ENCODE results near the gene PRR23C.

Gene PRR23C

DNA sequence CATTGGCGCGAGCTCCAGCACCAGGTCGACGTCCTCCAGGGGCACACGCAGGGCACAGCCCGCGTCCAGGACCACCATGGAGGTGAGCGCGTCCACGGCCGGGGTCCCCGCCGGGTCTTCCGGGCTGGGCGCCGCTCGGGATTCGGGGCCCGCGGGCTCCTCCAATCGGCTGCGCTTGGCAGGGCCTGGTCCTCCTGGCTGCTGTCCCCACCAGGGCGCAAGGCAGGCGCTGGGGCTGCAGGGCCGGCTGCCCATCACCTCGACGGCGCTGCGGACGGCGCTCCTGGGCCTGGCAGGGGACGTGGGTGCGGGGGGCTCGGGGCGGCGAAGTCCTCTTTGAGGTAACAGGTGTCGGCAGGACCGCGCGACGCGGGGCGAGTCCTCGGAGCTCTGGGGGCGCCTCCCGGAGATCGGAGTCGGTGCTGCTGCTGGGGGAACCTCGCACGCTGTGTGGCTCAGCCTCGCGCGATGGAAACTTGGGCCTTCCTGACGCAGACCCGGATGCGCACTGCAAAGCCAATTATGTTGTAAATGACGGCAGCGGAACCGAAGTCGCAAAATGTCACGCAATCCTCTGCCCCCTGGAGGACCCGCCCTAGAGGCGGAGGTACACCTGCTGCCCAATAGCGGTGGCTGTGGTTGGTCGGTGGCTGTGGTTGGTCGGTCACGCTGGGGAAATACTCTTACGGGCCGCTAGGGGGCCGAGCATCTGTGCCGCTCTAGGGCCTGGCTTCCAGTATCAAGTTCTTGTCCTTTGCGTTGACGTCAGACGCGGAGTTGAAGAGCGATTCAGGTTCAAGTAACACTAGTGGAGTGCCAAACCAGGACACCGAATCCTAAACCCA lies at the start of gene PRR23C:
Gene PRR23C, minus strand, starts transcription at position 527 of the 845 bp plus-strand sequence. Its CDS starts 272 bp downstream, at position 255.
- no peaks in the 10 kb centered on the region for H3K9me2 ChIP-seq (replicated peaks; ENCODE audit: insufficient read depth, low read length)
- no peak within 1 kb of the TSS for H3K4me2 ChIP-seq (ENCODE audit: low read depth, low read length, poor library complexity, severe bottlenecking)
- H3K79me2 ChIP-seq (ENCODE audit: insufficient read depth, low read length) = no peaks in the 10 kb centered on the region
- H3K9me3 ChIP-seq (ENCODE audit: insufficient read depth, low read length) = no peaks in the 10 kb centered on the region
- H3F3A ChIP-seq (ENCODE audit: insufficient read depth) = no peaks in the 10 kb centered on the region
- no peaks in the 10 kb centered on the region for H4K20me1 ChIP-seq (ENCODE audit: low read depth, low read length)
- no peak within 1 kb of the TSS for H3K27ac ChIP-seq (ENCODE audit: low read depth, low read length)
- no peaks in the 10 kb centered on the region for H3K36me3 ChIP-seq (ENCODE audit: low read length)
- no peaks in the 10 kb centered on the region for H3K27me3 ChIP-seq (ENCODE audit: low read length)
- H3K9ac ChIP-seq (ENCODE audit: low read length) = no peak within 1 kb of the TSS
- H2AFZ ChIP-seq (ENCODE audit: low read depth, low read length, severe bottlenecking) = no peak within 1 kb of the TSS
- H3K4me3 ChIP-seq (ENCODE audit: insufficient read depth, low read length, poor library complexity, severe bottlenecking) = no peak within 1 kb of the TSS
- no peak for TF ChIP-seq EZH2phosphoT487 (conservative IDR thresholded peaks at IDR 0.05; ENCODE audit: low read length)
- TF ChIP-seq, protein P1, sequence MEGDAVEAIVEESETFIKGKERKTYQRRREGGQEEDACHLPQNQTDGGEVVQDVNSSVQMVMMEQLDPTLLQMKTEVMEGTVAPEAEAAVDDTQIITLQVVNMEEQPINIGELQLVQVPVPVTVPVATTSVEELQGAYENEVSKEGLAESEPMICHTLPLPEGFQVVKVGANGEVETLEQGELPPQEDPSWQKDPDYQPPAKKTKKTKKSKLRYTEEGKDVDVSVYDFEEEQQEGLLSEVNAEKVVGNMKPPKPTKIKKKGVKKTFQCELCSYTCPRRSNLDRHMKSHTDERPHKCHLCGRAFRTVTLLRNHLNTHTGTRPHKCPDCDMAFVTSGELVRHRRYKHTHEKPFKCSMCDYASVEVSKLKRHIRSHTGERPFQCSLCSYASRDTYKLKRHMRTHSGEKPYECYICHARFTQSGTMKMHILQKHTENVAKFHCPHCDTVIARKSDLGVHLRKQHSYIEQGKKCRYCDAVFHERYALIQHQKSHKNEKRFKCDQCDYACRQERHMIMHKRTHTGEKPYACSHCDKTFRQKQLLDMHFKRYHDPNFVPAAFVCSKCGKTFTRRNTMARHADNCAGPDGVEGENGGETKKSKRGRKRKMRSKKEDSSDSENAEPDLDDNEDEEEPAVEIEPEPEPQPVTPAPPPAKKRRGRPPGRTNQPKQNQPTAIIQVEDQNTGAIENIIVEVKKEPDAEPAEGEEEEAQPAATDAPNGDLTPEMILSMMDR (IDR thresholded peaks at IDR 0.05; ENCODE audit: insufficient read depth, low read length, poor library complexity, severe bottlenecking) = no peak

DNA sequence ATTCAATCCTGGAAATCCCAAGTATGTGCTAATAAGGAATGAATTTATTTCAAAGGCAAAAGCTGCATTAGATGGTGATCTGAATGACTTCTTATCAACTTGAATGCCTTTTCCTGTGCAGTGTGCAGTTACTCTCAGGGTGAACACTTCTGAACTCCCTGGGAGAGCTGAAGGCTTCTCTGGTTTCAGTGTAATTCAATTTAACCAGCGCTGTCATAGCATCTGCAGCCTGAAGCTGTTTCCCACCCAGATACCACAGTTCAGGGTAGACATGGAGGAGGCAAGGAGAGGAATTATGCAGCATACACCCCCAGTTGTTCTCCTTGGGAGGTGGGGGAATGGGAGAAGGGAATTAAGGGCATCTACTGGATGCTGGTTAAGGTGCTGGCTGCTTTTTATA lies 49.1 kb upstream of the PRR23C start:
- Histone ChIP-seq H3K4me2 (ENCODE audit: low read depth, low read length, poor library complexity, severe bottlenecking) (no peak overlapping the region), H3K4me3 (ENCODE audit: insufficient read depth, low read length, poor library complexity, severe bottlenecking) (no peak overlapping the region), H2AFZ (ENCODE audit: low read depth, low read length, severe bottlenecking) (no peak overlapping the region), H4K20me1 (ENCODE audit: low read depth, low read length) (no peaks in the 10 kb centered on the region), H3K9ac (ENCODE audit: low read length) (no peak overlapping the region), H3F3A (ENCODE audit: insufficient read depth) (no peaks in the 10 kb centered on the region), H3K27me3 (ENCODE audit: low read length) (no peaks in the 10 kb centered on the region), H3K27ac (ENCODE audit: low read depth, low read length) (no peak overlapping the region), H3K9me2 (replicated peaks; ENCODE audit: insufficient read depth, low read length) (no peaks in the 10 kb centered on the region), H3K79me2 (ENCODE audit: insufficient read depth, low read length) (no peaks in the 10 kb centered on the region), H3K9me3 (ENCODE audit: insufficient read depth, low read length) (no peaks in the 10 kb centered on the region), H3K36me3 (ENCODE audit: low read length) (no peaks in the 10 kb centered on the region)
- TF ChIP-seq EZH2phosphoT487 (conservative IDR thresholded peaks at IDR 0.05; ENCODE audit: low read length) = no peak
- TF ChIP-seq, protein P1 (IDR thresholded peaks at IDR 0.05; ENCODE audit: insufficient read depth, low read length, poor library complexity, severe bottlenecking) = no peak

DNA sequence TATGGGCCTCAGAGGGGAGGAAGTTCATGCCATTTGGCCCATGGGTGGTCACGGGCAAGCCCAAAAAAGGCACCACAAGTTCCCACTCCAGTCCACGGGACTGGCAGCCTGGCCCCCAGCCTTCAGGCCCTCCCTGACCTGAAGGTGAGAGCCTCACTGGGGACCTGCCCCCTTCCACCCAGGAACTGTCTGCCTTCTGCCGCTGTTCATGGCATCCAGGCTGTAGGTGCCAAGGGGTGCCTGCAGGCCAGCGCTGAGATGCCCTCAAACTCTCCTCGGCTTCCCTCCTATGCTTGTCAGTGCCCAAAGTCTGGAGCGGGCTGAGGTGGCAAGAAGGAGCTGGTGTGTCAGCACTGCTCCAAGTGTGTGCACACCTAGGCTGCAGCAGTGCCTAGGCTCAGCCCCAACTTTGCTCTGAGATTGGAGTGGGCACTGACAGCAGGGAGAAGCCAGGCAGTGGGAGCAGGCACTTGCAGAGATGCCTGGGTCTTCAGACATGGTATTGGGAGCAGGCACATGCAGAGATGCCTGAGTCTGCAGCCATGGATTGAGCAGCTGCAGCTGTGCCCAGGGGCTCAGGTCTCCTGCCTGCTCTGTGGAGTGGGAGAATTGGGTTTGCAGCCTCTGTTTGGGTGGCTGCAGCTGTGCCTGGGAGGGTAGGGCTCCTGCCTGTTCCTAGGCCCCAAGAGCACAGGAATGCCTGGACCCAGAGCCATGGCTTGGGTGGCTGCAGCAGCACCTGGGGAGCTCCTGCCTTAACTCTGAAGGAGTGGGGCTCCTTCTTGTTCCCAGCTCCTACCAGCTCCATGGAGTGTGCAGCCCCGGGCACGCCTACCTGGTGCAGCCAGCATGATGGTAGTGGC lies 44.0 kb upstream of the PRR23C start:
- Histone ChIP-seq H3K9me2 (replicated peaks; ENCODE audit: insufficient read depth, low read length) (no peaks in the 10 kb centered on the region), H3F3A (ENCODE audit: insufficient read depth) (no peaks in the 10 kb centered on the region), H3K9ac (ENCODE audit: low read length) (no peak overlapping the region), H3K4me3 (ENCODE audit: insufficient read depth, low read length, poor library complexity, severe bottlenecking) (no peak overlapping the region), H3K79me2 (ENCODE audit: insufficient read depth, low read length) (no peaks in the 10 kb centered on the region), H3K4me2 (ENCODE audit: low read depth, low read length, poor library complexity, severe bottlenecking) (no peak overlapping the region), H2AFZ (ENCODE audit: low read depth, low read length, severe bottlenecking) (no peak overlapping the region), H3K36me3 (ENCODE audit: low read length) (no peaks in the 10 kb centered on the region), H3K27ac (ENCODE audit: low read depth, low read length) (no peak overlapping the region), H3K27me3 (ENCODE audit: low read length) (no peaks in the 10 kb centered on the region), H4K20me1 (ENCODE audit: low read depth, low read length) (no peaks in the 10 kb centered on the region), H3K9me3 (ENCODE audit: insufficient read depth, low read length) (no peaks in the 10 kb centered on the region)
- TF ChIP-seq, protein P1 (IDR thresholded peaks at IDR 0.05; ENCODE audit: insufficient read depth, low read length, poor library complexity, severe bottlenecking) = no peak
- no peak for TF ChIP-seq EZH2phosphoT487 (conservative IDR thresholded peaks at IDR 0.05; ENCODE audit: low read length)

Measured in SU-DHL-6 (cell line).